ENCODE measurements around the gene CDC34. TPM values are rescaled to one million over a fixed set of nuclear protein-coding genes. Genes with fewer than 3 reads are reported as not detected.

Gene CDC34
- 143 and 169 TPM in 2 replicates for total RNA-seq

DNA sequence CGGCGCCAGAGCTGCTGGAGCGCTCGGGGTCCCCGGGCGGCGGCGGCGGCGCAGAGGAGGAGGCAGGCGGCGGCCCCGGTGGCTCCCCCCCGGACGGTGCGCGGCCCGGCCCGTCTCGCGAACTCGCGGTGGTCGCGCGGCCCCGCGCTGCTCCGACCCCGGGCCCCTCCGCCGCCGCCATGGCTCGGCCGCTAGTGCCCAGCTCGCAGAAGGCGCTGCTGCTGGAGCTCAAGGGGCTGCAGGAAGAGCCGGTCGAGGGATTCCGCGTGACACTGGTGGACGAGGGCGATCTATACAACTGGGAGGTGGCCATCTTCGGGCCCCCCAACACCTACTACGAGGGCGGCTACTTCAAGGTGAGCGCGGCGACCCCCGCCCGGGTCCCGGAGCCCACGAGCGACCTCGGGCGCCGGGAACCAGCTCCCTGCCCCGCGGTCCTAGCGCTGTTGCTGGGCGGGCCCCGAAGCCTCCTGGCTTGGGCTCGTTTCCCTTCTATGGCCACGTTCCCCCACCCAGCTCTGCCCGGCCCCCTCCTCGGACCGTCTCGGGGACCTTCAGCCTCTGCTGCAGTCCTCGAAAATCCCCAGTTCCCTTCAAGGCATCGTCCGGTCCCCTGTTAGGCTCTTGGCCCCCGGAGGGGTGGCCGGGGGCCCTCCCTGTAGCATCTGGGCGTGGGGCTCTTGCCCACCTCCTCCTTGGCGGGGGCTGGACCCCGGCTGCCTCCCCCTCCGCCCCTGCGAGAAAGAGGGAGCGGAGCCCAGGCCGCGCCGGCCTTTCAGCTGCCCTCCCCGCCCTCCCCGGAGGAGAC is at the start of gene CDC34:
CDC34 (plus strand) TSS at position 8 of the 808 bp plus-strand sequence; CDS start at position 180, 172 bp downstream.
- no peak for DNase-seq (ENCODE audit: low read depth)
- Histone ChIP-seq H3K4me3 (ENCODE audit: low read depth, low read length) (peak within 1 kb of the TSS; percentile 90), H3K27me3 (ENCODE audit: control insufficient read depth, insufficient read depth, low read length) (no peaks in the 10 kb centered on the region), H3K36me3 (ENCODE audit: control insufficient read depth, insufficient read depth, low read length) (peaks cover 14% of the 10 kb centered on the region)
- FAIRE-seq = no peak
- TF ChIP-seq, protein P1, sequence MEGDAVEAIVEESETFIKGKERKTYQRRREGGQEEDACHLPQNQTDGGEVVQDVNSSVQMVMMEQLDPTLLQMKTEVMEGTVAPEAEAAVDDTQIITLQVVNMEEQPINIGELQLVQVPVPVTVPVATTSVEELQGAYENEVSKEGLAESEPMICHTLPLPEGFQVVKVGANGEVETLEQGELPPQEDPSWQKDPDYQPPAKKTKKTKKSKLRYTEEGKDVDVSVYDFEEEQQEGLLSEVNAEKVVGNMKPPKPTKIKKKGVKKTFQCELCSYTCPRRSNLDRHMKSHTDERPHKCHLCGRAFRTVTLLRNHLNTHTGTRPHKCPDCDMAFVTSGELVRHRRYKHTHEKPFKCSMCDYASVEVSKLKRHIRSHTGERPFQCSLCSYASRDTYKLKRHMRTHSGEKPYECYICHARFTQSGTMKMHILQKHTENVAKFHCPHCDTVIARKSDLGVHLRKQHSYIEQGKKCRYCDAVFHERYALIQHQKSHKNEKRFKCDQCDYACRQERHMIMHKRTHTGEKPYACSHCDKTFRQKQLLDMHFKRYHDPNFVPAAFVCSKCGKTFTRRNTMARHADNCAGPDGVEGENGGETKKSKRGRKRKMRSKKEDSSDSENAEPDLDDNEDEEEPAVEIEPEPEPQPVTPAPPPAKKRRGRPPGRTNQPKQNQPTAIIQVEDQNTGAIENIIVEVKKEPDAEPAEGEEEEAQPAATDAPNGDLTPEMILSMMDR (IDR thresholded peaks at IDR 0.05; ENCODE audit: insufficient read depth, low read length, severe bottlenecking) = no peak

GRCh38 chr19:482186-483041 is 49.1 kb upstream of the CDC34 start:
- FAIRE-seq (no peak), DNase-seq (ENCODE audit: low read depth) (no peak)
- H3K4me3 ChIP-seq (ENCODE audit: low read depth, low read length) = no peak overlapping the region
- no peaks in the 10 kb centered on the region for H3K27me3 ChIP-seq (ENCODE audit: control insufficient read depth, insufficient read depth, low read length)
- TF ChIP-seq, protein P1 (IDR thresholded peaks at IDR 0.05; ENCODE audit: insufficient read depth, low read length, severe bottlenecking) = no peak
- no peaks in the 10 kb centered on the region for H3K36me3 ChIP-seq (ENCODE audit: control insufficient read depth, insufficient read depth, low read length)

DNA sequence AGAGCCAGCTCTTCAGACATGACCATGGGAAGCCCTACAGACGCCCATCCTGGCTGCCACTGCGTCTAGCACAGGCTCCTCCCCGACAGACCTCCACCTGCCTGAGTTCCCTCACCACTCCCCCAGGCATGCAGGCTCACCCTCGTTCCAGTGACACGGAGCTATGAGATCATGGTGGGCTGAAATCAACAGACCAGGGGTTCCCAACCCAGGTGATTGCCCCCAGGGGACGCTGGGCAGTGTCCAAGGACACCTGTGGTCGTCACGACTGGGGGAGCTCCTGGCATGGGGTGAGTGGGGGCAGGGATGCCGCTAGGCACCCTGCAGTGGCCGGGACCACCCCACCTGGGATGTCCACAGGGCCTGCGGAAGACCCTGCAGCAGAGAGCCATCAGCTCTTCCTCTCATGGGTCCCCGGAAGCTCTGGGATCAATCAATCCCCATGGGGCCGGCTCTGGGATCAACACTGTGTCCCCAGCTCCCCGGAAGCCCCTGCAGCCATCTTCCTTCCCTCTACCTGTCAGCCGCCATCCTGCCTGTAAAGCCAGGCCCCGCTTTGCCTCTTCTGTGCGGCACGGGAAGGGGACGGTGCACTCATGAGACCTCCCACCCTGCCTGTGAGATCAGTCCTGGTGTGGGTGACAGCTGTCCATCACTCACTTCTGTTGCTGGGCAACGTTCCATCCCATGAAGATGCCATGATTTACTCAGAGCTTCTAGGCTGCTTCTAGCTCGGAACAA is 48.1 kb upstream of the CDC34 start:
- TF ChIP-seq, protein P1 (IDR thresholded peaks at IDR 0.05; ENCODE audit: insufficient read depth, low read length, severe bottlenecking) = no peak
- H3K36me3 ChIP-seq (ENCODE audit: control insufficient read depth, insufficient read depth, low read length) = no peaks in the 10 kb centered on the region
- no peak for DNase-seq (ENCODE audit: low read depth)
- H3K27me3 ChIP-seq (ENCODE audit: control insufficient read depth, insufficient read depth, low read length) = no peaks in the 10 kb centered on the region
- no peak overlapping the region for H3K4me3 ChIP-seq (ENCODE audit: low read depth, low read length)
- no peak for FAIRE-seq

GRCh38 chr19:484494-484893 is 47.1 kb upstream of the CDC34 start:
- DNase-seq (ENCODE audit: low read depth) (no peak), FAIRE-seq (no peak)
- Histone ChIP-seq H3K27me3 (ENCODE audit: control insufficient read depth, insufficient read depth, low read length) (no peaks in the 10 kb centered on the region), H3K36me3 (ENCODE audit: control insufficient read depth, insufficient read depth, low read length) (no peaks in the 10 kb centered on the region), H3K4me3 (ENCODE audit: low read depth, low read length) (no peak overlapping the region)
- TF ChIP-seq, protein P1 (IDR thresholded peaks at IDR 0.05; ENCODE audit: insufficient read depth, low read length, severe bottlenecking) = no peak

- TF ChIP-seq, protein P1 (IDR thresholded peaks at IDR 0.05; ENCODE audit: insufficient read depth, low read length, severe bottlenecking) = no peak
- Histone ChIP-seq H3K4me3 (ENCODE audit: low read depth, low read length) (no peak overlapping the region), H3K36me3 (ENCODE audit: control insufficient read depth, insufficient read depth, low read length) (no peaks in the 10 kb centered on the region), H3K27me3 (ENCODE audit: control insufficient read depth, insufficient read depth, low read length) (no peaks in the 10 kb centered on the region)
- FAIRE-seq = no peak
- no peak for DNase-seq (ENCODE audit: low read depth)
Measured at GRCh38 chr19:485077-485476, 46.5 kb upstream of the CDC34 start.

Data from bronchial epithelial cell (primary cell).